Ammon's horn (tissue), 1 donor: ENCODE measurements around the gene ATXN7.

Source experiments
- DNase-seq: peaks from one replicate; pipeline ENCODE4 v3.0.0-alpha.2; 2016; ENCODE audit warnings: low spot score

ATXN7 gene

DNA sequence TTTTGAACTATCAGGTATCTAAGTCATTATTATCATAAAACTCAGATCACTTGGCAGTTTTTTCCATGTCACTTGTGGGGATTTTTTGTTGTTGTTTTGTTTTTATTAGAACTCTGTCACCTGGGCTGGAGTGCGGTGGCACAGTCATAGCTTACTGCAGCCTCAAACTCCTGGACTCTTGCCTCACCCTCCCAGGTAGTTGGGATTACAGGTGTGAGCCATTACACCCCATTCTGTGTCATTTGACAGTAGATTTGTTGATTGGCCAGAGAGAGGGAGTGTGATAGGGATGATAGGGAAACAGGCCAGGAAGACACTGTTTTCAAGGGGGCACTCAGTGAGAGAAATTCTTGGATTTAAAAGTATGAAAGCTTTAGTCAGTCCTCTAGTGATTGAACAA is 103.2 kb downstream of the ATXN7 start:
- DNase-seq = no peak

DNA sequence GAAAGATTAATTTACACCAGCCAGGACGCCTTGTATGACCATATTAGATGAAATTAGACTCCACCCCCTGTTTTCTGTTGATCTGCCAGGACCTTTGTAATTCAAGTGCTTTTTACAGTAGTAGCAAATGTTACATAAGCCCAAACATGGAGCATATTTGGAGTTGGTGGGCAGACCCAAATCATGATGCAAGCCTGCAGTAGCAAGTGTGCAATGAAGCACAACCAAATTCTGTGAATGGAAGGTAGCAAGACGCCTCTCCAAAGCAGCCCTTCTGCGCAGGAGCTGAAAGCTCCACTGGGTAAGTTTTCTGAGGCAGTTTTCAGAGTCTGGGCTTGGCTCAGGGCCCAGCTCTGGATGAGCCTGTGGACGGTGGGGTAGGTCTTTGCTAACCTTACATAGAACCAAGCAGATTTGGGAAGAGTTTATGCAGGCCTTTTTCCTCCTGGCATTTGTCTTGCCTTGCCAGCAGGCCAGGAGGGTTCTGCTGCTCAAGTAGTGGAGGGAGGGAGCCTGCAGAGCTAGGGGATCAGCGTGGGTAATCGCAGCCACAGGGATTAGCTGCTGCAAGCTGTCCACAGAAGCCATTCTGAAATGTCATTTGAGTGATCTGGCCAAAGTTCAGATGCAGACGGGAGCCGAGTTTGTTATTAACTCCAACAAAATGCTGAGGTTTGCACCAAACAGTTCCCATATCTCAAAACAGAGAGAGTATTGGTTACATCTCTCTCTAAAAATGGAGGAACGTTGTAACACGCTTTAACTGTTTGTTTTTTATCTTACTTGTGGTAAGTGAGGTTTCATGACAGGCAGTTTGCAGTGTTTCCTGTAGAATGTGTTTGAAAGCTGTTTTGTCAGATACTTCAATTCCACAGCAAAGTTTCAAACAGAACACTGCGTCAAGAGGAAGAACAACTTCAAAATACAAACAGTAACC is 104.3 kb downstream of the ATXN7 start:
- DNase-seq = peak; percentile 61

DNA sequence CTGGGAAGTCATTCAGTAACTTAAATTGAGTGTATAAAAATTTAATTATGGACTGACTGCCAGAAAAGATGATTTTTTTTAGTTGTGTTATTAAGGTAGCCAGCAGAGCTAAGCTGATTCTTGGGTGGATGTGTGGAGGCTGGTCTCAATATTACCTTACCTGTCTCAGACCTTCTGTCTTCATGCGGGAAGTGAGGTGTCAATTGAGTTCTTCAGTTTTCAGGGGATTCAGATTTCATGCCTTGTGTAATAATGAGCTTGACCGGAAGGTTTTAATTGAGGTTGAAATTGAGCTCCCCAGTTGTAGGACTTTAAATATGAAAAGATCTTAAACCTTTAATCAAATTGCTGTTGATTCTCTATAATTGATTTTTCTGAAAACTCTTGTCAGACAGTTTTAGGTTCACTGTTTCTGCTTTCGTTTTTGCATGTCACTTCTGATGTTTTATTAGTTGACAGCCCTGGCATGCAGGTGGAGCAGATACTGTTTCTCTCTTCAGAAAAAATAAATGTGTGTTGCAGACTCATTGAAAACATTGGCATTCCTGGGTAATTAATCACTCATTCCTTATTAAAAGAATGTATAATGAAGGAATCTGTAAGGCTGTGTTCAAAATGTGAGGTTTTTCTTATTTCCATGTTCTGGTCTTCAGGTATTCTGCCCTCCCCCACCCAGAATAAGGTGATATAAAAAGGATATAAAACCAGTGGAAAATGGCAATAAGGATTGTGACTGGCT is 105.1 kb downstream of the ATXN7 start:
- DNase-seq = no peak

DNA sequence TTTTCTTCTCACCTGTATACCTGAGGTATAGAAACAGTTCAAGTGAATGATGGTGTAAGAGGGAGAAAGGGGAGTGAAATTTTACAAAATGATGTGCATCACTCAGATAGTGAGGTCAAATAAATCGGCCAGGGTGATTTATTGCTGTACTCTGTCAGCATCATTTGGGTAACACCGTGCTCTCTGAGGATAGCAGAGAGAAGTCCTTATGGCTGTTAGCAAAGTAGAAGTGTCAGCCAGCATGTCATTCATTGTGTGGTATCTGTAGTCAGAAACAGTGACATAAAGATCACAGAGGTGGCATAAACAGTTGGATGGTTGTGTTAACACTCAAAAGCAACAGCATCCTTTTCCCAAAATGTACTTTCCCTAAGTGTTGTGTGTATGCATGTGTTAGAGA is 106.2 kb downstream of the ATXN7 start:
- DNase-seq = no peak

DNA sequence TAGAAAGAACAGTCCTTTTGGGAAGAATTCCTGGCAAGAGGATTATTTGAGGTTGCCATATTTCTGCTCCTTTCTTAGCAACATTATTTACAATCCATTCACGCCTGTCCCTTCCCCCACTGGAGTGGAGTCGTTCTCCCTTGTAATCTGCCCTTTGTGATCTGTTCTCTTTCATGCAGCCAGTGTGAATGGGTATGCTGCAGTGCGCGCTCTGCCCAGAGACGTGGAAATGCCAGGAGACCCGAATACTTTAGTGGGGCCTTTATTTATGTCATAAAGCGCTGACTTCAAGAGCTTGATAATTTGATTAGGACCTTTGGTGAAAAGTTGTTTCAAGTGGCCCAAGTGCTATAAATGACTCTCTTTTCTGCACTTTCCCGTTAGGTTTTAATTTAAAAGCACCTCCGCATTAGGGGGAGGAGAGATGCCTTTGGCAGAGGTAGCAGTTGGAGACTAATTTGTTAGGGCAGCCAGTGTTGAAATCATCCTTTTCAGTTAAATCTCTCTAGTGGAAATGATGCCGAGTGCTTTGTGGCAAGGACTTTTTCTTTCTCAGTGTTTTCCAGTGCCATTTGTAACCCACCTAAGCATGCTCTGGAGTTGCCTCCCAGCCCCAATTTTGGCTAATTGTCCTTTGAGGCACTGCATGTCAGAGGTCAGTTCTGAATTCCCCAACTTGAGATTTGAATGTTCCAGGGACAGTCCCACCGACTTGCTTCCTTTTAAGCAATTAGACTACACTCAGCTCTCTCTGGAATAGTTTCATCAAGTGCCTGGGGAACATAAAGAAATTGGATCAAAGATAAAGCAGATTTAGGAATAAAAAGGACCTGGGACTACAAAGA is 107.2 kb downstream of the ATXN7 start:
- DNase-seq = peak; percentile 77

DNA sequence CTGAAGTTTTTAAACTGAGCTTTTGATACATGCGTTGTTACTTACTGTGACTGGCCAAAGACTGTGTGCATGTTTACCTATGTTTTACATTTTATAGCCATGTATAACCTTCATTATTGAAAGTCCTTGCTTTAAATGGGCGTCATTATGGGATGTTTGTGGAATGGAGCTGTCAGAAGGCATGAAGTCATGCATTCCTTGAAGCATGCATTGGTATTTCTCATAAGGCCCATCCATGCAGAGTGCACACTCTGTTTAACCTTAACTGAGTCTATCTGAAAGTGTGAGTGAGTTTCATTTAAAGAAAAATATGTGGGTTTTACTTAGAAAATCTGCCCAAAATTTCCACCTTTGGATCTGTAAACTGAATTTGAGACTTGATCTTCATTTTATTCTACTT is 108.5 kb downstream of the ATXN7 start:
- DNase-seq = no peak

DNA sequence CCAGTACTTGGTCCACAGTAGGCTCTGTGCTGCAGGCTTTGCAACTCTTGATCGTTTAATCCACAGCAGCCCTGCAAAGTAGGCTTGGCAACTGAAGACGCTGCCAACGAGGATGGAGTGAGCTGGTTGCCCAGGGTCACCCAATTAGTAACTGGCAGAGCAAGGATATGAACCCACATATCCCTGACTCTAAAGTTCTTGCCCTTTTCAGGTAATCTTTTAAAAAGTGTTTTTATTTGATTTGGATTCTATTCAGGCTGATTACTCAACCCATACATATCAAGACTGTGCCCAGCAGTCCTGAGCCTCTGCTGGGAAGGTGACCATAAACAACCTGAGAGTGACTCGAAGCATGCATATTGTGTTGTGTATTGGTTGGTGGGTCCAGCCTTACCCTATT is 109.3 kb downstream of the ATXN7 start:
- no peak for DNase-seq

DNA sequence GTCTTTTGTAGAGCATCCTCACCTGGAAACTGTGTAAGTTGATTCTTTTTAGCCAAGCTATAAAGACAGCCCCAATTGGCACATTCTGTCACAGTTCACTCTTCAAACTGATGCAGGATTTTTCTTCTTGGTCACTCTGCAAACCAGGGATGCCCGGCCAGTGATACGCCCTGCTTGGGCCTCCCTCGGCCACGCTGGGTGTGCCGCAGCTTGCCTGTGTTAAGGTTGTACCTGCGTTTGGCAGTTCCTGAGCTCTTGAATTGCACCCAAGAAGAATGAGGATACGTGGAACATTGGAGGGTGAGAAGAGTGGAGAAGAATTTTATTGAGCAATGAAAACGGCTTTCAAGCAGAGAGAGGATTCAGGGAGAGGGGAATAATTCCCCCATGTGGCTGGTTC is 109.7 kb downstream of the ATXN7 start:
- no peak for DNase-seq

DNA sequence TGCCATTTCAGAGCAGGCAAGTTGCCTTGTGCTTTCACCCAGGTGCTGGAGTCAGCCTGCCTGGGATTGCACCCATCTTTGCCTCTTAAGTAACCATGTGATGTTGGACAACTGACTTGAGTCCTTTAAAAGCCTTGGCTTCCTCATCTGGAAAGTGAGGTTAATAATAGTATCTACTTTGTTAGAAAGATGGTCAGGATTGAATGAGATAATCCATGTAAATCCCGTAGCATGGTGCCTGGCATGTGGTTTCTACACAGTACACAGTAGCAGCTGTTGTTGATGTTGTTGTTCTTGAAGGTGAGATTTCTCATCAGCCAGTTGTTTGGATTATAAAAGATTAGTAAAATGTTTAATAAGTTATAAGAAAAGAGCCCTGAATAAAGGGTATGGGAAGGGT is 110.8 kb downstream of the ATXN7 start:
- DNase-seq = no peak

DNA sequence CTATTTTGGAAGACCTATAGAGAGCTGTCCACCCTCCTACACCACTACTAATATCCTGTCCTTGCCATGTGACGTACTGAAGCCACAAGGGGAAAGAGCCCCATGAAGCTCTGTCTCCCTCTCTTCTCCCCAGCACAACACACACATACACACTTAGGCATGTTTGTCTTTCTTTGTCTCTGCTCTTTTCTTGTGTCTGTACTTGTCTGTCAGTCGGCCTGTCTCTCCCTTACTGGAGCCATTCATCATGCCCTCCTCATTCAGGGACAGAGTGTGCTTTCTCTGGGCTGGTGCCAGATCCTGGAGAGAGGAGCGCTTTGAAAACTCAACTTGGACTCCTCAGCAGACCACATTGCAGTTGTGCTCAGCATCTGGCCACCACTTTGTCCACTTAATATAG is 112.1 kb downstream of the ATXN7 start:
- DNase-seq = peak; percentile 79

DNA sequence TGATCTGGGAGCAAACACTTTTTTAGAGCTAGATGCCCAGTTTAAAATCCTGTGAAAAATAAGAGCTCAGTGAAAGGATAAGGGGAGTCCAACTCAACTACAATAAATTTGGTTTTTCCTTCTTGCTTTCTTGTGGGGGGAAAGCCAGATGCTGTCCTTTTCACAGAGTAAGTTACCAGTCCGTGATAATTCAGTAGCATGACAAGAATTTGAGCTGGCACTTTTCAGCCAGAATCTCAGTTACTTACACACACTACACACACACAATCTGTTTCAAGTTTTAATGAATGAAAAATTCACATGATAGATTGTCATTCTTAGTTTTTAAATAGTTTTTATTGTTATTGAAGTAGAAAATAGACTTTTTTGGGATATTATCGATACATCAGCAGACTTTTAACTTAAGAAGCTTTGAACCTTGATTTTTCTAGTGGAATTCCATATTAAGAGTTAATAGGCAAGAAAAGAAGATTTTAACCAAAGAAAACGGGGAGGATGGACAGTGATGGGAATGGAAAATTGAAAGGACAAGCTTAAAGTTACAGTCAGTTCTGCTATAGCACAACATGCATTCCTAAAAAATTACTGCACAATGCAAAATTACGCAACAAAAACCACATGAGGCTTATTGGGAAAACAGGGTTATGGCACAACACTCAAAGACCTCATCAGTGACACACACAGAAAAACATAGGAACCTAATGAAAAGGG is 112.6 kb downstream of the ATXN7 start:
- no peak for DNase-seq

DNA sequence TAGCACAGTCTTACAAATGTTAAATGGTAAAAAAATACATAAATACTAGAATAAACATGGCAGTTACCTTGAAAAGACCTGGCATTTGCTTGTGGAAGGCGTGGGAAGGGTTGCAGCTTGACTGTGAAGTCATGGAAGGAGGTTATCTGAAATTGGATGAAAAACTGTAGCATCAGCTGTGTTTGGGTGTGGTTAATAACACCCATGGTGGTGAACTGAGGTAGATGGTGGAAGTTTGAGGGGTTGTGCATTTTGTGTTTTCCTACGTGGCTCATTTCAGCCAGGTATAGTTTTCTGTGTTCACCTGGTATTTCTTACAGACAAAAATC is 113.2 kb downstream of the ATXN7 start:
- no peak for DNase-seq

DNA sequence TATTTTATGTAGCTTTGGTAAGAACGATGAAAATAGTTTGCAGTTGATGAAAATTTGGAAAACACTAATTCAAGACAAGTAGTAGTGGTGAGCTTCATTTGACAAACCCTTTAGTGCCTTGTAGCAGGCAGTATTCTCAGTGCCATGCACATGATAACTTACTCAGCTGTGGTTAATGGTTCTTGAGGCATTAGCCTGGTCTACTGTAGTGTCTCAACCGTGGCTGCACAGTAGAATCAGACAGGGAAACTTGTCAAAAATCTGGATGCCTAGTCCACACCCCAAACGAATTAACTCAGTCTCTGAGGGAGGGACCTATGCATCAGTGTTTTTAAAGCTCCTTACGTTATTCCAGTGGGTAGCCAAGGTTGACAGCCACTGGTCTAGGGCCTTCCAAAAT is 114.2 kb downstream of the ATXN7 start:
- no peak for DNase-seq

DNA sequence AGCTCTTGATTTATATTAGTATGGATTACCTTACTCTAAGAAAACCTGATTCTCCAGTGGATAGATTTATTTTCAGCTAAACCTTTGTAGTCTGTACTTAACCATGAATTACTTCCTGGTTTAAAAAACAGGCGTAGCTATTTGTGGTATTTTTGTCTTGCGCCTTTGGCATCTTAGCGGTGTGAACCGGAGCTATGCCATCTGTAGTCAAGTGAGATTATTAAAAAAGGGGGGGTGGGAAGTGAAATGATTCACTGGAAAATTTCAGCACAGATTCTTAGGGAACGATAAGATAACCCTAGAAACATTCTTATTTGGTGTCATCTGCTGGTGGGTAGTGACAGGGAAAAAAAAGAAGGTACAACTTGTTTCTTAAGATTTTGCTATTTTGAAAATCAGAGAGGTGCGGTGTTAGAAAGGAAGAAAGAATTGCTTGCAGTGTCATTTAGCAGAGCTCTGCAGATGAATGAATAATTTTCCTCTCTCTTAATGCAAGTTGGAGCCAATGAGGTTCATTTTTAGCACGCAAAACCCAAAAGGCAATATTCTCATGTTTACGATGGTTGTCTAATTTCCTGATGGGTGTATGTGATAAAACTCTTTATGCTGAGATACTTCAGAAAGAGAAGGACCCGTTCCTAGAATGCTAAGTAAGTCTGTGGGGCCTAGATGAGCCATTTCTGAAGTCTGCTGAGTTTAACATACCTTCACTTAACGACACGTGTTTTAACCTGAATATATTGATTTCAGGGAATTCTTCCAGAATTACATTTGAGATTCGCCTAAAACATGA is 115.6 kb downstream of the ATXN7 start:
- no peak for DNase-seq

DNA sequence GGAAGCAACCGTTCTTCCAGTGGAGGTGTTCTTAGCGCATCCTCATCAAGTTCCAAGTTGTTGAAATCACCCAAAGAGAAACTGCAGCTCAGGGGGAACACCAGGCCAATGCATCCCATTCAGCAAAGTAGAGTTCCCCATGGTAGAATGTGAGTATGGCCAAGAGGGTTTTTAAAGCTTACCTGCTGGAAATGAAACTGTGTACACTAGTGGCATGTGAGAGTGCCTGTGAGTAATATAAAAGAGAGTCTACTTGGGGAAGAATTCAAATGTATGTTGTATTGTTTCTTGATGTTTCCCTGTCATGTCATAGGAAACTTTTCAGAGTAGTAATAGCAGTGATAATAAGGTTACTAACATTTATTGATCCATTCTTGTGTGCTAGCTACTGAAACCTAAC is 116.4 kb downstream of the ATXN7 start:
- no peak for DNase-seq

DNA sequence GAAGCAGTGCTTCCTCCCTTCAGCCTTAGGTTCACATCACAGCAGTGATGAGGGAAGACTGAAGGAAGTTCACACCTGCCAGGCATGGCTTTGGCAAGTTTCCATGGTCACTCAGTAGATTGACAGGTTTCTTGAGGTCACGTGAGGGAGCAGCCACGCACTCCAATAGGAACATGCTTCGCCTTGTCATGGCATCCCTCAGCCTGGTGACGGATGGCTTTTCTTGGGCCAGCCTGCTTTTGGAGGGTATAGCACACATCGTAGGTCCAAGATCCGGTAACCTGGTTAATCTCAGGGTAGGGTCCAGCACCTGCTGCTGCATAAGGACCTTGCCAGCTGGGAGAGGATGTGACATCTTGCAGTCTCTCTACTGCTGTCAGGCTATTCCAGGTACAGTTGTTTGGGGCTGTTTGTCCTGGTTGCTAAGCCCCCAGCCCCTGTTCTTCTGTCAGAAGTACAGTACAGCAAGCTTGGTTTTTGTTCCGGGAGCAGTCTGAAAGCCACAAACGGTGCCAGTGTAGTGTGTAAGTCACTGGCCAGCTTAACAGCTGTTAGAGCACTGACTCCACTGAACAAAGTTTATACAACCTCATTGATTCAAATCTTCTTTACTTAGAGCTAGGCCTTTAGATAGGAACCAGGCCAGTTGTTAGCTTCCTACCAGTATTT is 117.3 kb downstream of the ATXN7 start:
- no peak for DNase-seq

DNA sequence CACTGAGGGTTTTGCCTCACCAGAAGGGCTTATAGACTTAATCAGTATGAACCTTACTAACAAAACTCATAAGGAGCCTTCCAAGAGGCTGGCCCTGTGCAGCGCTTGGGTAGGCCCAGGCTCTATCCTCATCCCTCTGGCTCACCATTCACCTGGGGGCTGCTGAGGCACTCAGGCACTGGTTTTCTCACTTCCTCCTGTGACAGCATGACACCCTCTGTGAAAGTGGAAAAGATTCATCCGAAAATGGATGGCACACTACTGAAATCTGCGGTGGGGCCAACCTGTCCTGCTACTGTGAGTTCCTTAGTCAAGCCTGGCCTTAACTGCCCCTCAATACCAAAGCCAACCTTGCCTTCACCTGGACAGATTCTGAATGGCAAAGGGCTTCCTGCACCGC is 118.3 kb downstream of the ATXN7 start:
- no peak for DNase-seq

DNA sequence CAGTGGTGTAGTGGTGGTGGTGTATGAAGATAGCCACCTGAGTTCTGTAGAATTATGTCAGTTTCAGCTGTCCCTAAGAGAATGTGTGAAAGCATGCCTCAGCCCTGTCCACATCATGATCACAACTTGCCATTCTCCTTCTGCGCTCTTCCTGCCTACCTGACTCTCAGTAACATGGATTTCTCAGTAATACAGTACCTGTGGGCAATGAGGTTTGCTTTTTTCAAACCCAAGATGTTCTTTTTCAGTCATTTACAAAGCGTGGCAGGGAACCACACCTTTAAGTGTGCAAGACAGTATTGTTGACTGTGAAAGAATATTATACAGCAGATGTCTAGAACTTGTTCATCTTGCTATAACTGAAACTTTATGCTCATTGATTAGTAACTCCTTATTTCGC is 120.7 kb downstream of the ATXN7 start:
- DNase-seq = no peak

DNA sequence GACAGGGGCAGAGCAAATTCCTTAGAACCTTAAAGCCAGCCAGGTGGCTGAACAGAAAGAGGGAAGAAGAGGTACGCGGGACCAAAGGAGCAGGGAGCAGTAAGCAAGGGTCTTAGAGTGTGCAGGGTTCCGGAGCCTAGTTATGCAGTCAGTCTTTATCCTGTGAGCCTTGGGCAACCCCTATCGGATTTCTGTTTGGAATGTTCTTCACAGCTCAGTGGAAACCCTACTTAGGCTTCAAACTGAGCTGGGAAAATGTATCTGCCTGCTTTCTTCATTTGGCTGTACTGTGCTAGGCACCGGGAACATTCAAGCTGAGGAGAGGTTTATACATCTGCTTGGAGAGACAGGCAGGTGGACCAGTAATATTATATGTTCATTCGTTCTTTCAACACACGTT is 122.5 kb downstream of the ATXN7 start:
- no peak for DNase-seq

DNA sequence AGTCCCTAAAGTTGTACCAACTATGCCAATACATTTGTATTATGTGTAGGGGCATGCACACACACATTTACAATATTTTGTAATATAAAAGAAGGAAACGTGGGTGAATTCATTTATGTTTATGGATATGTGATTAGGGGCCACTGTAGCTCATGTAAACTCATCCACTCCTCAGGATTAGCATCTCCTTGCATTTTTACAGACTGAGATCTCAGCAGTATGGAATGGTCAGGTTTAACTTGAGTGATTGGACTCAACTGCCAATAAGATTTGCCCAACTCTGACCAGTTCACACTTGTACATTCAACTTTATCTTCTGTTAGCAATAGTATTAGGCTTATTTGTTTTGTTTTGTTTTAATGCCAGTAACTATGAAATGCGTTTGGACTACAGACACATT is 123.2 kb downstream of the ATXN7 start:
- no peak for DNase-seq

DNA sequence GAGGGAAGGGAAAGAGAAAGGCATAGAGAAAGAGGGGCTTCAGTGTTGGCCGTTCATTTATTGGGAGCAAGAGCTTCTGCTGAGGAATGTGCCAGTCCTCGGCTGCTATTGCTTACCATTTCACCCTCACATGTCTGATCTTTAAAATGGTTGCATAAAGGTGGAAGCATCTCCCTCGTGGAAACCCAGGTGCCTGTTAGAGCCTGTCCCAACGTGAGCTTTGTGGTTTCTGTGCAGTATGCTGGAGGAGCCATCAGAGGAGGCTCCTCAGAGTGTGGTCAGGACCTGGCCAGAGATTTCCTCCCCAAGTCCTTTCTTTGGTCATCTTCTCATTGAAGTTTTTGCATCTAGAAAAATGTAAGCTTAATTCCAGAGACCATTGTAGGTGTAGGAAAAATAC is 125.3 kb downstream of the ATXN7 start:
- DNase-seq = no peak
